AG09319 (cell line): ENCODE results near the gene NCBP3.

Experiments used
- DNase-seq: peaks from one replicate; pipeline ENCODE4 v3.0.0-alpha.2; 2010; ENCODE audit warnings: low read depth; ENCODE audit errors: extremely low read depth
- TF ChIP-seq, protein P1 (sequence below): IDR thresholded peaks from 2 replicates; pipeline ENCODE4 v1.5.1; 2011; ENCODE audit warnings: low read depth, mild to moderate bottlenecking, inconsistent platforms, low read length, moderate library complexity

NCBP3 gene

GRCh38 chr17:3761918-3762380 lies 84.1 kb downstream of the NCBP3 start:
- no peak for DNase-seq
- TF ChIP-seq, protein P1, sequence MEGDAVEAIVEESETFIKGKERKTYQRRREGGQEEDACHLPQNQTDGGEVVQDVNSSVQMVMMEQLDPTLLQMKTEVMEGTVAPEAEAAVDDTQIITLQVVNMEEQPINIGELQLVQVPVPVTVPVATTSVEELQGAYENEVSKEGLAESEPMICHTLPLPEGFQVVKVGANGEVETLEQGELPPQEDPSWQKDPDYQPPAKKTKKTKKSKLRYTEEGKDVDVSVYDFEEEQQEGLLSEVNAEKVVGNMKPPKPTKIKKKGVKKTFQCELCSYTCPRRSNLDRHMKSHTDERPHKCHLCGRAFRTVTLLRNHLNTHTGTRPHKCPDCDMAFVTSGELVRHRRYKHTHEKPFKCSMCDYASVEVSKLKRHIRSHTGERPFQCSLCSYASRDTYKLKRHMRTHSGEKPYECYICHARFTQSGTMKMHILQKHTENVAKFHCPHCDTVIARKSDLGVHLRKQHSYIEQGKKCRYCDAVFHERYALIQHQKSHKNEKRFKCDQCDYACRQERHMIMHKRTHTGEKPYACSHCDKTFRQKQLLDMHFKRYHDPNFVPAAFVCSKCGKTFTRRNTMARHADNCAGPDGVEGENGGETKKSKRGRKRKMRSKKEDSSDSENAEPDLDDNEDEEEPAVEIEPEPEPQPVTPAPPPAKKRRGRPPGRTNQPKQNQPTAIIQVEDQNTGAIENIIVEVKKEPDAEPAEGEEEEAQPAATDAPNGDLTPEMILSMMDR = no peak

DNA sequence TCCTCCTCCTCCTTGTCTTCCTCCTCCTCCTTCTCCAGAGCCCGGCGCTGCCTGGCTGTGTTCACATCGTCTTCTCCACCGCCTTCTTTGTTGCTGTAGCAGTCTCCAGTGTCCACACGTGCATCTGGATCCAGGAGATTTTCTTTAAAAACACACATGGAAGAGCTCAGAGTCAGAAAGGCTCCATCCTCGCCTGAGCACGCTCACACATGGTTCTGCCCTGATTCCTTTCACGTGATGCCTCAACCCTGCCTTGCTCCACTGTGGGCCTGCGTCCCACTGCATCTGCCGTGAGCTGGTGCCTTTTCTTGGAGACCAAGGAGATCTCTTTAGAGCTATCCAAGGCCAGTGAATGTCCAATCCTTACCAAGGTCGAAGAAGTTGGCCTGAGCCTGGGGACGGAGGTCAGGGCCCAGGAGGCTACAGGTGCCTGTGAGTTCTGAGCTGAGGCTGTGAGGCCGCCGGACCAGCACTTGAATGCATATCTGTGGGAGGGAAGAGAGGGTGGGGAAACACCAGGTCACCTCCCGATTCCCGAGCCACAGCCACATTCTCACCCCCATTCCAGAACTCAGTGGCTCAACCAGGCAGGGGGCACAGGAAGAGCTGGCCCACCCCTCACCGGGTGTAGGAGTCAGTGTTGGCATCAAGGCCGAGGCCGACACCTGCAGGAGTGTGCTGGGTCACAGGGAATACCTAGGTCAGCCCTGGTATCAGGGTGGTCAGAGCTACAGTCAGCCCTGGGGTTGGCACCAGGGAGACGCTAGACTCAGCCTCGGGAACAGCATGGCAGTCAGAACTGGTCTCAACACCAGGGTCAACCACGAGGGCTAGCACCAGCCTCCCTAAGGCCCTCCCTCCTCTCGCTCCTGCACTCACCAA lies 84.8 kb downstream of the NCBP3 start:
- TF ChIP-seq, protein P1 = no peak
- no peak for DNase-seq

GRCh38 chr17:3759597-3760216 lies 86.3 kb downstream of the NCBP3 start:
- TF ChIP-seq, protein P1 = no peak
- no peak for DNase-seq

GRCh38 chr17:3755335-3756030 lies 90.6 kb downstream of the NCBP3 start:
- no peak for DNase-seq
- TF ChIP-seq, protein P1 = no peak

- no peak for DNase-seq
- TF ChIP-seq, protein P1 = no peak
These were observed 91.3 kb downstream of the NCBP3 start for GRCh38 chr17:3754458-3755334.

GRCh38 chr17:3754066-3754457 lies 92.0 kb downstream of the NCBP3 start:
- no peak for DNase-seq
- TF ChIP-seq, protein P1 = no peak
